Fibroblast of skin of right biceps (primary cell): ENCODE measurements around the gene ILRUN.
"Not testable (repeated sequence)": the region's sequence is repeated elsewhere in the genome, so short reads cannot be mapped to it uniquely, and the experiment has no call there.

ENCODE experiments used
- DNase-seq: peaks from one replicate; pipeline ENCODE4 v3.0.0-alpha.2; 2013

ILRUN gene

GRCh38 chr6:34663371-34663770, 33.2 kb downstream of the ILRUN start:
- DNase-seq: no peak

GRCh38 chr6:34661357-34661756, 35.2 kb downstream of the ILRUN start:
- no peak for DNase-seq

DNA sequence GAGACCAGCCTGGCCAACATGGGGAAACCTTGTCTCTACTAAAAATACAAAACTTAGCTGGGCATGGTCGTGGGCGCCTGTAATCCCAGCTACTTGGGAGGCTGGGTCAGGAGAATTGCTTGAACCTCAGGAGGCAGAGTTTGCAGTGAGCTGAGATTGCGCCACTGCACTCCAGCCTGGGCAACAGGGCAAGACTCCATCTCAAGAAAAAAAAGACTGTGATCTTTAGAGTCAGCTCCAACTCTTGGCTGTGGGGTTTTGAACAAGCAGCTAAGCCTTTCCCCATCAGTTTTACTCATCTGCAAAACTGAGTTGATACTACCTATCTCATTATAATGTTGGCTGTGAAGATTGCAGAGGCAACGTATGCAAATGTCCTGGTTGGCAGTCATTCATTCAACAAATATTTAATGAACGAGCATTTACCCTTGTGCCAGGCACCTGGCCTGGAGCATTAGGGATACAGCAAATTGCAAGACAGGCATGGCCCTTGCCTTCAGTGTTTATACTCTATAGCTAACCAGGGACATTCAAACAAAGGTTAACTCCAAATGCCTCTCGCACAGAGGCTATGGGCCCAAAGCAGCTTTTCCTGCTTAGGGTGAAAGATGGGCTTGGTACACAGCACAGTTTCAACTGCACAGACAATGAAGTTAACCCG, 37.8 kb downstream of the ILRUN start:
- no peak for DNase-seq

DNA sequence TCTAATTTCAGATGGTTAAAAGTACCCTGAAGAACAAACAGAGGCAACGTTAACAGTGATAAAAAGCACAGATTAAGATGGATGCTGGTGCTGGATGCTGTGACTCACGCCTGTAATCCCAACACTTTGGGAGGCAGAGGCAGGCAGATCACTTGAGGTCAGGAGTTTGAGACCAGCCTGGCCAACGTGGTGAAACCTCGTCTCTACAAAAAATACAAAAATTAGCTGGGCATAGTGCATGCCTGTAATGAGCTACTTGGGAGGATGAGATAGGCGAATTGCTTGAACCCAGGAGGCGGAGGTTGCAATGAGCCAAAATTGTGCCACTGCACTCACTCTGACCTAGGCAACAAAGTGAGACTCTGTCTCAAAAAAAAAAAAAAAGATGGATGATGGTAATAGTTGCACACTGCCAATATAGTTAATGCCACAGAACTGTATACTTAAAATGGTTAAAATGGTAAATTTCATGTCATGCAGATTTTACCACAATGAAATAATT, 38.5 kb downstream of the ILRUN start:
- DNase-seq: not testable (repeated sequence)

GRCh38 chr6:34657307-34657978, 39.1 kb downstream of the ILRUN start:
- DNase-seq: peak; percentile 80

GRCh38 chr6:34657037-34657306, 39.6 kb downstream of the ILRUN start:
- peak; percentile 74 for DNase-seq

DNA sequence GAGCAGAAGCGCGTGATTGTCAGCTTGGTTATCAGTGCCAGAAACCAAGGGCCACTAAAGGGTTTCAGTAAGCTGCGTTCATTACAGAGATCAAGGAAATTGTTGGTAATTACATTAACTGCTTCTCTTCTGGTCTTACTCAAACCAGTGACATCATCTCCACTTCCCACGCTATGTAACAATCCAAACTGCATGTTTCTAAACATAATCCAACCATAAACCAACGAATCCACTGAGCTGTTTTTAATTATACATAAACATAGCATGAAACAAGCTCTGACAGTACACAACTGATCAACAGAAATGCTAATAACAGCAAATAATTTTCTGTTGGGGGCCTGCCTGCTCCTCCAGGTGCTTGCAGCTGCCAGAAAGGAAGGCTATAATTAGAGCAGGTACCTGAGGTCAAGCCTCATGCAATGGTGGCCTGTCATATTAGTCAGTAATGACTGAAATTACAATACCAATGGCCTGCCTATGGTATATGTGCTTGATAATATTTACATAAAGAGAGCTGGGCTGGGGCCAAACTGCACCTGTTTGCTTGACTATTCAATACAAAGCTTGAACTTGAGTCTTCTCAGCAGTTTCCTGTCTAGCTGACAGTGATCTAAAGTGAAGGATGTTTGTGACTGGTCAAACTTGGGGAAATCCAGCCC, 40.1 kb downstream of the ILRUN start:
- peak; percentile 70 for DNase-seq

GRCh38 chr6:34655876-34656377, 40.6 kb downstream of the ILRUN start:
- not testable (repeated sequence) for DNase-seq

DNA sequence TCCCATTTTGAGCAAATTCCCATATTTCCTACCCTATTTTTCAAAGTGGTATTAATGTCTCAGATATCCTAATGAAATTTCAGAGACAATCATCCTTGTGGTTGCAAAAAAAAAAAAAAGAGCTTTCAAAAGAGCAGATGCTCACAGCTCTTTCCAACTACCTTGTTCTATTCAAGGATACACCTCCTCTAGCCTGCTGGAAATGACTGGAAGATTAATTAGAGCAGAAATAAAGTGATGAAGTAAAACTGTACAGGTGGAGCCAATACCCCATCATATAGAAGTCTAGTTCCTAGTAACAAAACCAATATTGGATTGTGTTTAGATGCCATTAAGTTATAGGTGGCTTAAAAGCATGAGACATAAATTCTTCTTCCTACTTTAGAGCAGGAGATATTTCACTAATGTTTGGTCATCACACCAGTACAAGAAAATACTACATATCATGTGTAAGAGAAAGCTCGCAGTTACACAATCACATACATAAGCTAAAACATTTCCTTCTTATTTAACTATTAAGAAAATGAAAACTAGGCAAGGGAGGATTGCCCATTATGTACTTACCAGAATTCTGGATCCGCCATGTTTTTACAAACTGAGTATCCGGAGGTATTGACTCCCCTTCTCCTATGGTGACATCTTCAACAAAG, 42.4 kb downstream of the ILRUN start:
- DNase-seq: no peak

DNA sequence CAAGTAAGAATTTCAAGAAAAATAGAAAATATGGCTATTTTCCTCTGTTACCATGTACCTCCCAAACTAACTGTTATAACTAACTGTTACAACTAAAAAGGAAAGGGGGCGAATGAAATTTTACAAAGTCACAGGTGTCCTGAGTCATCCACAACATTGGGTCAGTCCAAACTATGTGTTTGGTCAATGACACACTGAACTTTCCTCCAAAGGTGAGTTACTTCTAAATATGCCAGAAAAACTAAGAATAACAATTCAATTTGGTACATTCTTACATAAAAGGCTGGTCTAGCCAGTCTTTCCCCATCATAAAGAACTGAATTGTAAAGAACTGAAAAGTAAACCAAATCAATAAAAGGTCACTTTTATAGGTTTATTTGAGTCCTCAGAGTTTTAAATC, 44.3 kb downstream of the ILRUN start:
- DNase-seq: no peak

- no peak for DNase-seq
Observed at GRCh38 chr6:34650823-34651222, 45.7 kb downstream of the ILRUN start.

DNA sequence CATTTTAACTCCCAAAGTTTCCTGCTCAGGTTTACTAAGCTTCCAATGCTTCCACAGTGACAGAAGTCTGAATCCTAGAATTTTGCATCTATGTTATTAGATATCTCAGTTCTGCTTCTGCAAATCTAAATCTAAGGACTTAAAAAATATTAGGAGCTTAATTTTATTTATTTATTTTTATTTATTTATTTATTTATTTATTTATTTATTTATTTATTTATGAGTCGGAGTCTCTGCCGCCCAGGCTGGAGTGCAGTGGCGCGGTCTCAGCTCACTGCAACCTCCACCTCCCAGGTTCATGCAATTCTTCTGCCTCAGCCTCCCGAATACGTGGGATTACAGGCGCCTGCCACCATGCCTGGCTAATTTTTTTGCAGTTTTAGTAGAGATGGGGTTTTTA, 46.3 kb downstream of the ILRUN start:
- DNase-seq: not testable (repeated sequence)

DNA sequence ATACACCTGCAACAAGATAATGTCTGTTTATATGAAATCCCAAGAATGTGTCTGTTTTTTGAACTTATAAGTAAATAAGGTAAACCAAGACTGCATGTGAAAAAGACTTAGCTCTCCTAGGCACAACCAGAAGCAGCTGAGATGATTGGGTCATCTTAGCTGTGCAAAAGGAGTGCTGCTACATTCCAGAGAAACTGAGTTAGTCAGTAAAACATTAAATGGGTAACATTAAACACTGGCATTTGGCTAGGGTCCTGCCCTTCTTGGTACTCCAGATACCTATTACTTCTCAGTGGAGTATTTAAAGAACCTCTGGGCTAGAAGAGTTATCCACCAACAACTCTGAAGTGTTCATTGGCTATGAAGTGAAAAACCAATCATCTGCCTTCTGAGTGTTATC, 47.8 kb downstream of the ILRUN start:
- no peak for DNase-seq
